Liver (tissue), 9 donors: Measurements from ENCODE around the gene NGRN. TPM values are rescaled to one million over a fixed set of nuclear protein-coding genes. Genes with fewer than 3 reads are reported as not detected.
A peak's percentile ranks its signal among the peaks of the same experiment; 100 is the strongest.
"Not testable (repeated sequence)": the region's sequence is repeated elsewhere in the genome, so short reads cannot be mapped to it uniquely, and the experiment has no call there.

Experiments used
- DNase-seq: peaks from one replicate; pipeline ENCODE4 v3.0.0-alpha.2; 2017; ENCODE audit warnings: low spot score
- H3K27ac ChIP-seq, 2 donors: one replicate each; pipeline ENCODE4 v1.7.0; 2013; ENCODE audit warnings: inconsistent platforms in 2 of 2, low read length in 2 of 2, control low read depth in 1 of 2, low read depth in 1 of 2, mild to moderate bottlenecking in 1 of 2
- H3K27me3 ChIP-seq, 4 donors: one replicate each; pipeline versions ENCODE4 v1.6.1 to v1.7.0; 2013; ENCODE audit warnings: low read length in 3 of 4, inconsistent platforms in 1 of 4, mild to moderate bottlenecking in 1 of 4, moderate library complexity in 1 of 4; ENCODE audit not compliant: control insufficient read depth in 4 of 4, insufficient read depth in 4 of 4
- H3K36me3 ChIP-seq, 4 donors: one replicate each; pipeline versions ENCODE4 v1.6.1 to v1.7.0; 2013; ENCODE audit warnings: low read length in 3 of 4, mild to moderate bottlenecking in 3 of 4, low read depth in 1 of 4, moderate library complexity in 1 of 4; ENCODE audit not compliant: control insufficient read depth in 4 of 4, insufficient read depth in 3 of 4
- H3K4me1 ChIP-seq, 4 donors: one replicate each; pipeline versions ENCODE4 v1.6.1 to v1.7.0; 2013; ENCODE audit warnings: low read length in 3 of 4, mild to moderate bottlenecking in 3 of 4, moderate library complexity in 1 of 4; ENCODE audit not compliant: control insufficient read depth in 4 of 4, insufficient read depth in 4 of 4
- H3K4me3 ChIP-seq, 3 donors: one replicate each; pipeline versions ENCODE4 v1.6.1 to v1.7.0; 2013; ENCODE audit warnings: low read length in 3 of 3, control low read depth in 1 of 3, low read depth in 1 of 3, mild to moderate bottlenecking in 1 of 3
- H3K9ac ChIP-seq, 2 donors: one replicate each; pipeline ENCODE4 v1.7.0; 2013; ENCODE audit warnings: low read length in 2 of 2, mild to moderate bottlenecking in 2 of 2, moderate library complexity in 2 of 2, control low read depth in 1 of 2, low read depth in 1 of 2
- H3K9me3 ChIP-seq, 4 donors: one replicate each; pipeline versions ENCODE4 v1.6.1 to v1.7.0; 2013; ENCODE audit warnings: low read length in 3 of 4; ENCODE audit not compliant: control insufficient read depth in 4 of 4
- ATF3 ChIP-seq: IDR thresholded peaks from 2 replicates; pipeline ENCODE4 v1.6.1; 2016; ENCODE audit warnings: antibody characterized with exemption
- CTCF ChIP-seq: fragments of 150-350 bp; IDR thresholded peaks from 2 replicates; pipeline ENCODE4 v1.5.1; 2017; ENCODE audit warnings: improper control_type of control experiment, low read depth, low read length; ENCODE audit not compliant: missing input control
- EGR1 ChIP-seq, 2 donors: IDR thresholded peaks; 2 replicates each; pipeline ENCODE4 v1.6.1; 2016 to 2018; ENCODE audit warnings: antibody characterized with exemption in 2 of 2, low read depth in 2 of 2
- FOXA1 ChIP-seq: IDR thresholded peaks from 2 replicates; pipeline ENCODE4 v1.6.1; 2016; ENCODE audit warnings: antibody characterized with exemption
- HNF4A ChIP-seq, 2 donors: conservative IDR thresholded peaks; 2 replicates each; pipeline ENCODE4 v1.6.1; 2016; ENCODE audit warnings: antibody characterized with exemption in 2 of 2, mild to moderate bottlenecking in 2 of 2
- HNF4G ChIP-seq: IDR thresholded peaks from 2 replicates; pipeline ENCODE4 v1.6.1; 2016; ENCODE audit warnings: antibody characterized with exemption
- JUND ChIP-seq, 2 donors: IDR thresholded peaks; 2 replicates each; pipeline ENCODE4 v1.6.1; 2016; ENCODE audit warnings: antibody characterized with exemption in 2 of 2
- MAX ChIP-seq: IDR thresholded peaks from 2 replicates; pipeline ENCODE4 v1.6.1; 2016; ENCODE audit warnings: antibody characterized with exemption
- NR2F2 ChIP-seq: IDR thresholded peaks from 2 replicates; pipeline ENCODE4 v1.6.1; 2016; ENCODE audit warnings: antibody characterized with exemption
- RAD21 ChIP-seq, 2 donors: IDR thresholded peaks; 2 replicates each; pipeline ENCODE4 v1.6.1; 2016; ENCODE audit warnings: antibody characterized with exemption in 2 of 2, mild to moderate bottlenecking in 2 of 2
- RXRA ChIP-seq, 2 donors: IDR thresholded peaks; 2 replicates each; pipeline ENCODE4 v1.6.1; 2017 to 2018; ENCODE audit warnings: antibody characterized with exemption in 2 of 2, mild to moderate bottlenecking in 1 of 2
- SP1 ChIP-seq: IDR thresholded peaks from 2 replicates; pipeline ENCODE4 v1.6.1; 2018; ENCODE audit warnings: antibody characterized with exemption, mild to moderate bottlenecking
- TAF1 ChIP-seq: conservative IDR thresholded peaks from 2 replicates; pipeline ENCODE4 v1.6.1; 2016; ENCODE audit warnings: antibody characterized with exemption, mild to moderate bottlenecking
- WGBS: extraction: QIAGEN DNeasy Blood & Tissue Kit; methylation state at CpG from one replicate; pipeline ENCODE4 v1.1.7; 2013; 5-methylcytosine and 5-hydroxymethylcytosine counted together
- polyA plus RNA-seq, 2 donors: library from polyadenylated mRNA; stranded (reverse) in 1 of 2; unstranded in 1 of 2; fragments of 200-250 nt in 1 of 2; fragments of >200 nt in 1 of 2; fragmentation: Nextera tagmentation in 1 of 2; extraction: Ambion mirVana in 1 of 2; gene quantifications; one replicate each; pipeline versions ENCODE4 v1.2.1 to v1.2.3, GENCODE V29; 2013 to 2015
- total RNA-seq, 2 donors: library from RNA; depleted of rRNA; stranded (reverse); fragments of >200 nt; gene quantifications; one replicate each; pipeline ENCODE4 v1.2.3, GENCODE V29; 2014
- donor health status: healthy.
- donor health status: healthy.
- donor health status: healthy.
- donor health status: healthy.
- donor health status: healthy.

NGRN gene
- total and polyA plus RNA-seq, 4 donors: 22.8 to 26.6 (median 24.9) TPM

GRCh38 chr15:90287946-90288345, 22.5 kb downstream of the NGRN start (continued):
- TF ChIP-seq SP1: no peak
- TF ChIP-seq MAX: no peak
- no peak for TF ChIP-seq EGR1 (IDR thresholded peaks at IDR 0.05; ENCODE audit: low read depth in 2 of 2)

GRCh38 chr15:90291679-90292356, 26.3 kb downstream of the NGRN start:
- WGBS: 78% methylated on average over 16 of the region's 16 CpGs
- H3K9me3 ChIP-seq: no peaks in the 10 kb centered on the region
- DNase-seq: no peak

GRCh38 chr15:90293040-90293810, 27.8 kb downstream of the NGRN start:
- not testable (repeated sequence) for H3K9me3 ChIP-seq, H3K36me3 ChIP-seq, H3K4me3 ChIP-seq, H3K27me3 ChIP-seq, H3K27ac ChIP-seq, H3K4me1 ChIP-seq, H3K9ac ChIP-seq
- 43% methylated on average over 13 of the region's 13 CpGs for WGBS
- TF ChIP-seq HNF4A (conservative IDR thresholded peaks at IDR 0.05) (peak; percentile 12 to 28), SP1 (peak; percentile 22), RXRA (IDR thresholded peaks at IDR 0.05) (peak in 1 of 2 donors; percentile 35), RAD21 (IDR thresholded peaks at IDR 0.05) (peak; percentile 85 to 88), CTCF (peak; percentile 75)
- DNase-seq: peak; percentile 81

More at GRCh38 chr15:90291679-90292356, 26.3 kb downstream of the NGRN start:
- Histone ChIP-seq H3K4me1 (peaks cover 0 to 7% (median 0%) of the 10 kb centered on the region in 4 donors), H3K4me3 (no peak overlapping the region), H3K27me3 (no peaks in the 10 kb centered on the region), H3K36me3 (no peaks in the 10 kb centered on the region), H3K27ac (no peak overlapping the region), H3K9ac (no peak overlapping the region)
- TF ChIP-seq RXRA (IDR thresholded peaks at IDR 0.05): no peak
- TF ChIP-seq MAX: no peak
- TF ChIP-seq TAF1: no peak
- no peak for TF ChIP-seq NR2F2
- TF ChIP-seq ATF3: no peak
- TF ChIP-seq RAD21 (IDR thresholded peaks at IDR 0.05): no peak
- TF ChIP-seq FOXA1: no peak
- TF ChIP-seq JUND (IDR thresholded peaks at IDR 0.05): no peak
- TF ChIP-seq HNF4G: no peak
